Neural cell (in vitro differentiated cells): ENCODE measurements around the gene GOLGA7B. TPM values are rescaled to one million over a fixed set of nuclear protein-coding genes. Genes with fewer than 3 reads are reported as not detected.
A peak's percentile ranks its signal among the peaks of the same experiment; 100 is the strongest.

Experiments
- H2AFZ ChIP-seq: fragments of 200-600, 300-800 bp; sonication (generic), shearing (Covaris generic); 2 replicates; pipeline ENCODE4 v1.6.0; 2014; ENCODE audit warnings: low read depth, mild to moderate bottlenecking, antibody characterized with exemption, low read length, moderate library complexity
- H3F3A ChIP-seq: fragments of 200-600 bp; shearing (Covaris generic); 2 replicates; pipeline ENCODE4 v1.6.1; 2016; ENCODE audit warnings: mild to moderate bottlenecking, moderate library complexity, mixed read lengths, antibody characterized with exemption, low read length; ENCODE audit not compliant: insufficient read depth, poor library complexity, severe bottlenecking
- H3K27ac ChIP-seq: fragments of 200-600, 300-800 bp; sonication (generic), shearing (Covaris generic); 2 replicates; pipeline ENCODE4 v1.5.1; 2014; ENCODE audit warnings: mild to moderate bottlenecking, low read length, moderate library complexity
- H3K27me3 ChIP-seq: fragments of 300-800, 200-600 bp; sonication (generic), shearing (Covaris generic); 2 replicates; pipeline ENCODE4 v1.6.0; 2014; ENCODE audit warnings: mild to moderate bottlenecking, low read depth, low read length, moderate library complexity; ENCODE audit not compliant: insufficient read depth
- H3K36me3 ChIP-seq: fragments of 300-800, 200-600 bp; sonication (generic), shearing (Covaris generic); 2 replicates; pipeline ENCODE4 v1.5.1; 2014; ENCODE audit warnings: mild to moderate bottlenecking, antibody characterized with exemption, low read length, moderate library complexity; ENCODE audit not compliant: insufficient read depth
- H3K4me2 ChIP-seq: fragments of 300-800, 200-600 bp; sonication (generic), shearing (Covaris generic); 2 replicates; pipeline ENCODE4 v1.6.0; 2014; ENCODE audit warnings: mild to moderate bottlenecking, low read length
- H3K4me3 ChIP-seq: fragments of 300-800, 200-600 bp; sonication (generic), shearing (Covaris generic); 2 replicates; pipeline ENCODE4 v1.5.1; 2014; ENCODE audit warnings: mild to moderate bottlenecking, low read length, moderate library complexity
- H3K79me2 ChIP-seq: fragments of 200-600 bp; shearing (Covaris generic); replicated peaks from 2 replicates; pipeline ENCODE4 v1.6.0; 2014; ENCODE audit warnings: mild to moderate bottlenecking, low read length, moderate library complexity; ENCODE audit not compliant: insufficient read depth
- H3K9ac ChIP-seq: fragments of 300-800, 200-600 bp; sonication (generic), shearing (Covaris generic); 2 replicates; pipeline ENCODE4 v1.6.1; 2016; ENCODE audit warnings: mild to moderate bottlenecking, low read length, mixed read lengths
- H3K9me2 ChIP-seq: fragments of 200-600 bp; shearing (Covaris generic); 2 replicates; pipeline ENCODE4 v1.6.1; 2016; ENCODE audit warnings: mild to moderate bottlenecking, low read length, mixed read lengths; ENCODE audit not compliant: insufficient read depth
- H3K9me3 ChIP-seq: fragments of 200-600, 300-800 bp; sonication (generic), shearing (Covaris generic); 2 replicates; pipeline ENCODE4 v1.6.1; 2016; ENCODE audit warnings: mild to moderate bottlenecking, mixed run types, low read length, moderate library complexity, mixed read lengths
- H4K20me1 ChIP-seq: fragments of 200-600 bp; shearing (Covaris generic); 2 replicates; pipeline ENCODE4 v1.6.1; 2016; ENCODE audit warnings: mild to moderate bottlenecking, mixed run types; ENCODE audit not compliant: insufficient read depth
- CTCF ChIP-seq: fragments of 450-650 bp; IDR thresholded peaks from 2 replicates; pipeline ENCODE4 v1.5.1; 2014; ENCODE audit warnings: antibody characterized with exemption, mild to moderate bottlenecking, moderate library complexity; ENCODE audit not compliant: poor library complexity, severe bottlenecking
- EP300 ChIP-seq: fragments of 450-650 bp; conservative IDR thresholded peaks from 2 replicates; pipeline ENCODE4 v1.6.1; 2014; ENCODE audit warnings: antibody characterized with exemption, mild to moderate bottlenecking, moderate library complexity; ENCODE audit not compliant: poor library complexity, severe bottlenecking
- EZH2 ChIP-seq: fragments of 200-600, 300-800 bp; shearing (Covaris generic), sonication (generic); IDR thresholded peaks from 2 replicates; pipeline ENCODE4 v1.6.1; 2014; ENCODE audit warnings: antibody characterized with exemption, low read length, borderline replicate concordance, mild to moderate bottlenecking; ENCODE audit not compliant: insufficient read depth, poor library complexity, severe bottlenecking
- MXI1 ChIP-seq: fragments of 450-650 bp; conservative IDR thresholded peaks from 2 replicates; pipeline ENCODE4 v1.6.1; 2014; ENCODE audit warnings: antibody characterized with exemption, mild to moderate bottlenecking; ENCODE audit not compliant: poor library complexity, severe bottlenecking
- POLR2AphosphoS5 ChIP-seq: IDR thresholded peaks from 2 replicates; pipeline ENCODE4 v1.6.1; 2012
- RAD21 ChIP-seq: fragments of 450-650 bp; conservative IDR thresholded peaks from 2 replicates; pipeline ENCODE4 v1.6.1; 2014; ENCODE audit warnings: antibody characterized with exemption, mild to moderate bottlenecking, moderate library complexity
- REST ChIP-seq: IDR thresholded peaks from 2 replicates; pipeline ENCODE4 v1.6.1; 2012; ENCODE audit warnings: borderline replicate concordance
- SMC3 ChIP-seq: fragments of 450-650 bp; conservative IDR thresholded peaks from 2 replicates; pipeline ENCODE4 v1.6.1; 2014; ENCODE audit warnings: antibody characterized with exemption, mild to moderate bottlenecking, moderate library complexity; ENCODE audit not compliant: poor library complexity
- TAF1 ChIP-seq: IDR thresholded peaks from 2 replicates; pipeline ENCODE4 v1.6.1; 2012; ENCODE audit warnings: low read depth
- polyA plus RNA-seq: library from polyadenylated mRNA; depleted of rRNA; stranded (reverse); fragments of >200 nt; gene quantifications from 2 replicates; pipeline ENCODE4 v1.2.3, GENCODE V29; 2014

GOLGA7B gene
- polyA plus RNA-seq, 1 donor from 2014 or later = 30.4 TPM

GRCh38 chr10:97844678-97845077, 5.0 kb upstream of the GOLGA7B start:
- no peaks in the 10 kb centered on the region for H3K9me3 ChIP-seq
- no peaks in the 10 kb centered on the region for H4K20me1 ChIP-seq
- no peak overlapping the region for H2AFZ ChIP-seq
- H3K36me3 ChIP-seq = no peaks in the 10 kb centered on the region
- H3K9ac ChIP-seq = no peak overlapping the region
- H3K4me2 ChIP-seq = no peak overlapping the region
- TF ChIP-seq RAD21 (no peak), SMC3 (no peak), POLR2AphosphoS5 (no peak), MXI1 (no peak), TAF1 (no peak), REST (no peak), EZH2 (no peak), EP300 (no peak), CTCF (no peak)
- no peak overlapping the region for H3K27ac ChIP-seq
- no peaks in the 10 kb centered on the region for H3K9me2 ChIP-seq
- H3K27me3 ChIP-seq = peaks cover 9% of the 10 kb centered on the region
- H3K79me2 ChIP-seq = no peaks in the 10 kb centered on the region
- no peak overlapping the region for H3K4me3 ChIP-seq
- no peaks in the 10 kb centered on the region for H3F3A ChIP-seq

- peak overlapping the region; percentile 72 for H3K4me2 ChIP-seq
- peak overlapping the region; percentile 76 for H3K9ac ChIP-seq
- TF ChIP-seq MXI1 = no peak
- peak; percentile 38 for TF ChIP-seq POLR2AphosphoS5
- TF ChIP-seq RAD21 = no peak
- no peak for TF ChIP-seq EP300
- no peak for TF ChIP-seq TAF1
- TF ChIP-seq CTCF = peak; percentile 11
- TF ChIP-seq REST = no peak
- no peak for TF ChIP-seq SMC3
- no peak for TF ChIP-seq EZH2
- no peaks in the 10 kb centered on the region for H4K20me1 ChIP-seq
- no peaks in the 10 kb centered on the region for H3K9me2 ChIP-seq
- no peaks in the 10 kb centered on the region for H3K36me3 ChIP-seq
- H3K27me3 ChIP-seq = peaks cover 34% of the 10 kb centered on the region
- no peaks in the 10 kb centered on the region for H3K79me2 ChIP-seq
- H2AFZ ChIP-seq = peak overlapping the region; percentile 95
- no peaks in the 10 kb centered on the region for H3K9me3 ChIP-seq
- no peaks in the 10 kb centered on the region for H3F3A ChIP-seq
- peak overlapping the region; percentile 62 for H3K27ac ChIP-seq
- peak overlapping the region; percentile 88 for H3K4me3 ChIP-seq
Measured at GRCh38 chr10:97849103-97849686, 448 bp upstream of the GOLGA7B start.
